WTC11 (cell line): ENCODE measurements around the gene STOX2. TPM values are rescaled to one million over a fixed set of nuclear protein-coding genes. Genes with fewer than 3 reads are reported as not detected.

ENCODE experiments used
- ATAC-seq: fragments of 200-7000 bp; cut with Tn5 transposase; 2 replicates; pipeline ENCODE4 v1.10.0; 2021; ENCODE audit warnings: mild to moderate bottlenecking, moderate library complexity
- CTCF ChIA-PET: fragments of 300-600 bp; sonication (Branson Sonifier 250); formaldehyde crosslinking; loops from one replicate; lab custom pipeline; 2021; ENCODE audit warnings: antibody characterized with exemption; lab: Charles Lee
- POLR2A ChIA-PET: fragments of 350-600 bp; sonication (Branson Sonifier 250); formaldehyde crosslinking; loops from one replicate; lab custom pipeline; 2021; ENCODE audit warnings: antibody characterized with exemption; lab: Charles Lee
- DNase-seq: peaks from one replicate; pipeline ENCODE4 v3.0.0; 2021; ENCODE audit warnings: low spot score
- H3K27ac Mint-ChIP-seq: 2 replicates; pipeline ENCODE4 v1.8.0; 2021; ENCODE audit warnings: mixed read lengths
- H3K27me3 Mint-ChIP-seq: 2 replicates; pipeline ENCODE4 v1.8.0; 2021; ENCODE audit warnings: low read depth, mild to moderate bottlenecking, moderate library complexity, mixed read lengths
- H3K36me3 Mint-ChIP-seq: 2 replicates; pipeline ENCODE4 v1.8.0; 2021; ENCODE audit warnings: mixed read lengths
- H3K4me1 Mint-ChIP-seq: 2 replicates; pipeline ENCODE4 v1.8.0; 2022; ENCODE audit warnings: mixed read lengths
- H3K4me3 Mint-ChIP-seq: 2 replicates; pipeline ENCODE4 v1.8.0; 2021; ENCODE audit warnings: mild to moderate bottlenecking, moderate library complexity, mixed read lengths
- H3K9me3 Mint-ChIP-seq: 2 replicates; pipeline ENCODE4 v1.8.0; 2021; ENCODE audit warnings: mixed read lengths
- FOXK1 ChIP-seq: sonication (generic); formaldehyde crosslinking; IDR thresholded peaks from 2 replicates; pipeline ENCODE4 v1.8.0; 2022; ENCODE audit warnings: mild to moderate bottlenecking, moderate library complexity, missing genetic modification reagents
- GTF2I ChIP-seq: fragments of 250-450 bp; sonication (Bioruptor Pico); conservative IDR thresholded peaks from 2 replicates; pipeline ENCODE4 v1.4.0; 2021; ENCODE audit warnings: mild to moderate bottlenecking
- HMGA2 ChIP-seq: fragments of 250-450 bp; sonication (Bioruptor Pico); IDR thresholded peaks from 2 replicates; pipeline ENCODE4 v1.4.0; 2021; ENCODE audit warnings: mild to moderate bottlenecking, moderate library complexity
- JUN ChIP-seq: sonication (generic); formaldehyde crosslinking; IDR thresholded peaks from 2 replicates; pipeline ENCODE4 v1.8.0; 2023; ENCODE audit warnings: mild to moderate bottlenecking, missing genetic modification reagents
- MXD4 ChIP-seq: fragments of 250-450 bp; sonication (Bioruptor Pico); IDR thresholded peaks from 2 replicates; pipeline ENCODE4 v1.8.0; 2021; ENCODE audit warnings: mild to moderate bottlenecking, moderate library complexity, borderline replicate concordance
- MYBL2 ChIP-seq: sonication (generic); formaldehyde crosslinking; IDR thresholded peaks from 2 replicates; pipeline ENCODE4 v1.8.1; 2023; ENCODE audit warnings: mild to moderate bottlenecking, moderate library complexity, missing genetic modification reagents
- NFATC4 ChIP-seq: fragments of 250-450 bp; sonication (Bioruptor Pico); IDR thresholded peaks from 2 replicates; pipeline ENCODE4 v1.9.0; 2021; ENCODE audit warnings: mild to moderate bottlenecking
- NFYB ChIP-seq: sonication (generic); formaldehyde crosslinking; conservative IDR thresholded peaks from 2 replicates; pipeline ENCODE4 v1.8.0; 2022; ENCODE audit warnings: low read depth, missing genetic modification reagents
- OVOL2 ChIP-seq: fragments of 250-450 bp; sonication (Bioruptor Pico); IDR thresholded peaks from 2 replicates; pipeline ENCODE4 v1.9.0; 2021; ENCODE audit warnings: mild to moderate bottlenecking, borderline replicate concordance
- RELA ChIP-seq: sonication (generic); formaldehyde crosslinking; IDR thresholded peaks from 2 replicates; pipeline ENCODE4 v1.8.1; 2022; ENCODE audit warnings: missing genetic modification reagents, mild to moderate bottlenecking, borderline replicate concordance
- SMAD4 ChIP-seq: sonication (generic); formaldehyde crosslinking; IDR thresholded peaks from 2 replicates; pipeline ENCODE4 v1.8.0; 2022; ENCODE audit warnings: mild to moderate bottlenecking, missing genetic modification reagents
- TCF7 ChIP-seq: sonication (generic); formaldehyde crosslinking; IDR thresholded peaks from 2 replicates; pipeline ENCODE4 v1.8.0; 2022; ENCODE audit warnings: mild to moderate bottlenecking, low read depth, missing genetic modification reagents, moderate library complexity
- TEAD1 ChIP-seq: sonication (generic); formaldehyde crosslinking; IDR thresholded peaks from 2 replicates; pipeline ENCODE4 v1.8.0; 2022; ENCODE audit warnings: mild to moderate bottlenecking, missing genetic modification reagents
- total RNA-seq: library from RNA; stranded (reverse); gene quantifications from 3 replicates; pipeline ENCODE4 v1.2.3, GENCODE V29; 2021
- TF ChIP-seq, protein P1 (sequence below): fragments of 250-450 bp; sonication (Bioruptor Pico); IDR thresholded peaks from 2 replicates; pipeline ENCODE4 v2.1.2; 2022; ENCODE audit warnings: mild to moderate bottlenecking, moderate library complexity
- TF ChIP-seq, protein P2 (sequence below): sonication (generic); formaldehyde crosslinking; IDR thresholded peaks from 2 replicates; pipeline ENCODE4 v1.8.0; 2022; ENCODE audit warnings: mild to moderate bottlenecking, missing genetic modification reagents
- TF ChIP-seq, protein P3 (sequence below): sonication (generic); formaldehyde crosslinking; IDR thresholded peaks from 2 replicates; pipeline ENCODE4 v1.8.0; 2022; ENCODE audit warnings: mild to moderate bottlenecking, missing genetic modification reagents
- TF ChIP-seq, protein P4 (sequence below): fragments of 250-450 bp; sonication (Bioruptor Pico); IDR thresholded peaks from 2 replicates; pipeline ENCODE4 v1.8.0; 2021; ENCODE audit warnings: mild to moderate bottlenecking
- TF ChIP-seq, protein P5 (sequence below): sonication (generic); formaldehyde crosslinking; conservative IDR thresholded peaks from 2 replicates; pipeline ENCODE4 v1.8.1; 2022; ENCODE audit warnings: mild to moderate bottlenecking, missing genetic modification reagents
- TF ChIP-seq, protein P6 (sequence below): sonication (generic); formaldehyde crosslinking; IDR thresholded peaks from 2 replicates; pipeline ENCODE4 v1.8.1; 2023; ENCODE audit warnings: mild to moderate bottlenecking, moderate library complexity, missing genetic modification reagents
- TF ChIP-seq, protein P7 (sequence below): sonication (generic); formaldehyde crosslinking; IDR thresholded peaks from 2 replicates; pipeline ENCODE4 v1.8.1; 2023; ENCODE audit warnings: mild to moderate bottlenecking, missing genetic modification reagents

Gene STOX2
- total RNA-seq, 1 experiment from 2014 or later = 31.6 TPM

DNA sequence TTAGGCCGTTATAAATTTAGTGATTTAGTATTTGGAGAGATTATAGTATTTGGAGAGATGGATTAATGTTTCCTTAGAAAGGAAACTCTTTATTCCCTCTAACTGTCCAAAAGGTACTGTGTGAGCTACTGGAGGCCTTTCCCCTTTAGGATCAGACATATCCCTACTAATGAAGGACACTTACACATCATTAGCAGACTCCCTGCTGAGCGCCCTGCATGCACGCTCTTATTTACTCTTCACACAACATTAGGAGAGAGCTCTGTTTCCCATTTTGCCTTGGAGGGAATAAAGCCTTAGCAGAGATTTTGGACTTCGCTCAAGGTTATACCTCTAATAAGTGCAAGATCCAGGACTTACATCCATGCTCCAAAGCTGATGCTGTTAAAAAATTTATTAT lies 17.8 kb upstream of the STOX2 start:
- POLR2A ChIA-PET = no interaction called here
- ATAC-seq (no peak), DNase-seq (no peak)
- Mint-ChIP-seq H3K27ac (no peak overlapping the region), H3K9me3 (no peaks in the 10 kb centered on the region), H3K4me1 (peaks cover 19% of the 10 kb centered on the region), H3K36me3 (no peaks in the 10 kb centered on the region), H3K4me3 (no peak overlapping the region), H3K27me3 (no peaks in the 10 kb centered on the region)
- CTCF ChIA-PET = interaction anchor here (0.7 kb wide), 1 partner anchor 19 kb away, joined by 3 read pairs; no protein-coding TSS in a partner anchor
- TF ChIP-seq, protein P1, sequence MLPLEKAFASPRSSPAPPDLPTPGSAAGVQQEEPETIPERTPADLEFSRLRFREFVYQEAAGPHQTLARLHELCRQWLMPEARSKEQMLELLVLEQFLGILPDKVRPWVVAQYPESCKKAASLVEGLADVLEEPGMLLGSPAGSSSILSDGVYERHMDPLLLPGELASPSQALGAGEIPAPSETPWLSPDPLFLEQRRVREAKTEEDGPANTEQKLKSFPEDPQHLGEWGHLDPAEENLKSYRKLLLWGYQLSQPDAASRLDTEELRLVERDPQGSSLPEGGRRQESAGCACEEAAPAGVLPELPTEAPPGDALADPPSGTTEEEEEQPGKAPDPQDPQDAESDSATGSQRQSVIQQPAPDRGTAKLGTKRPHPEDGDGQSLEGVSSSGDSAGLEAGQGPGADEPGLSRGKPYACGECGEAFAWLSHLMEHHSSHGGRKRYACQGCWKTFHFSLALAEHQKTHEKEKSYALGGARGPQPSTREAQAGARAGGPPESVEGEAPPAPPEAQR = no peak
- TF ChIP-seq GTF2I (CRISPR knock-in tag) (no peak), TCF7 (CRISPR knock-in tag) (no peak), OVOL2 (CRISPR knock-in tag) (no peak), SMAD4 (no peak), NFATC4 (CRISPR knock-in tag) (no peak), JUN (no peak), NFYB (CRISPR knock-in tag) (no peak)
- TF ChIP-seq, protein P2, sequence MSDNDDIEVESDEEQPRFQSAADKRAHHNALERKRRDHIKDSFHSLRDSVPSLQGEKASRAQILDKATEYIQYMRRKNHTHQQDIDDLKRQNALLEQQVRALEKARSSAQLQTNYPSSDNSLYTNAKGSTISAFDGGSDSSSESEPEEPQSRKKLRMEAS (CRISPR knock-in tag) = no peak
- TF ChIP-seq, protein P3, sequence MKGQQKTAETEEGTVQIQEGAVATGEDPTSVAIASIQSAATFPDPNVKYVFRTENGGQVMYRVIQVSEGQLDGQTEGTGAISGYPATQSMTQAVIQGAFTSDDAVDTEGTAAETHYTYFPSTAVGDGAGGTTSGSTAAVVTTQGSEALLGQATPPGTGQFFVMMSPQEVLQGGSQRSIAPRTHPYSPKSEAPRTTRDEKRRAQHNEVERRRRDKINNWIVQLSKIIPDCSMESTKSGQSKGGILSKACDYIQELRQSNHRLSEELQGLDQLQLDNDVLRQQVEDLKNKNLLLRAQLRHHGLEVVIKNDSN (CRISPR knock-in tag) = no peak
- TF ChIP-seq, protein P4, sequence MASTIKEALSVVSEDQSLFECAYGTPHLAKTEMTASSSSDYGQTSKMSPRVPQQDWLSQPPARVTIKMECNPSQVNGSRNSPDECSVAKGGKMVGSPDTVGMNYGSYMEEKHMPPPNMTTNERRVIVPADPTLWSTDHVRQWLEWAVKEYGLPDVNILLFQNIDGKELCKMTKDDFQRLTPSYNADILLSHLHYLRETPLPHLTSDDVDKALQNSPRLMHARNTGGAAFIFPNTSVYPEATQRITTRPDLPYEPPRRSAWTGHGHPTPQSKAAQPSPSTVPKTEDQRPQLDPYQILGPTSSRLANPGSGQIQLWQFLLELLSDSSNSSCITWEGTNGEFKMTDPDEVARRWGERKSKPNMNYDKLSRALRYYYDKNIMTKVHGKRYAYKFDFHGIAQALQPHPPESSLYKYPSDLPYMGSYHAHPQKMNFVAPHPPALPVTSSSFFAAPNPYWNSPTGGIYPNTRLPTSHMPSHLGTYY (CRISPR knock-in tag) = no peak
- TF ChIP-seq, protein P5, sequence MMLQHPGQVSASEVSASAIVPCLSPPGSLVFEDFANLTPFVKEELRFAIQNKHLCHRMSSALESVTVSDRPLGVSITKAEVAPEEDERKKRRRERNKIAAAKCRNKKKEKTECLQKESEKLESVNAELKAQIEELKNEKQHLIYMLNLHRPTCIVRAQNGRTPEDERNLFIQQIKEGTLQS (CRISPR knock-in tag) = no peak

DNA sequence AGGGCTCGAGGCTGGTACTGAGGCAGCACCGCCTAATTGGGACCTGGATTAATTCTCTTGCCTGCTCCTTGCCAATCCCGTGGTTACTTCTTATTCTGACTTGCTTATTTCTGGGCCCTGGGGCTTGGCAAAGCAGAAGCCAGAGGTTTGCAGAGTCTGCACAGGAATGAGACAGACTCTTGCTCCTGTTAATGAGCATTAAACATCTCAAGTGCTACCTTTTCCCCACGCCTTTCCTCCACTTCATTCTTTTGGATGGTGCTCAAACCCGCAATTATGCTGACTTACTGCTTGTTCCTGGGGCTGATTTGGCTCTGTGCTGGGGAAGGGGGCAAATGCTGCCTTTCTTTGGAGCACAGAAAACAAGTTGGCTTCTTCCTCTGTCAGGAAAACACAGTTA lies 16.5 kb upstream of the STOX2 start:
- Mint-ChIP-seq H3K27ac (no peak overlapping the region), H3K27me3 (no peaks in the 10 kb centered on the region), H3K4me1 (peaks cover 19% of the 10 kb centered on the region), H3K36me3 (no peaks in the 10 kb centered on the region), H3K9me3 (no peaks in the 10 kb centered on the region), H3K4me3 (no peak overlapping the region)
- DNase-seq = no peak
- ATAC-seq = no peak
- TF ChIP-seq OVOL2 (CRISPR knock-in tag) = no peak
- TF ChIP-seq FOXK1 (CRISPR knock-in tag) = no peak
- TF ChIP-seq RELA = no peak
- TF ChIP-seq, protein P4 (CRISPR knock-in tag) = no peak
- no peak for TF ChIP-seq MXD4 (CRISPR knock-in tag)
- TF ChIP-seq, protein P6, sequence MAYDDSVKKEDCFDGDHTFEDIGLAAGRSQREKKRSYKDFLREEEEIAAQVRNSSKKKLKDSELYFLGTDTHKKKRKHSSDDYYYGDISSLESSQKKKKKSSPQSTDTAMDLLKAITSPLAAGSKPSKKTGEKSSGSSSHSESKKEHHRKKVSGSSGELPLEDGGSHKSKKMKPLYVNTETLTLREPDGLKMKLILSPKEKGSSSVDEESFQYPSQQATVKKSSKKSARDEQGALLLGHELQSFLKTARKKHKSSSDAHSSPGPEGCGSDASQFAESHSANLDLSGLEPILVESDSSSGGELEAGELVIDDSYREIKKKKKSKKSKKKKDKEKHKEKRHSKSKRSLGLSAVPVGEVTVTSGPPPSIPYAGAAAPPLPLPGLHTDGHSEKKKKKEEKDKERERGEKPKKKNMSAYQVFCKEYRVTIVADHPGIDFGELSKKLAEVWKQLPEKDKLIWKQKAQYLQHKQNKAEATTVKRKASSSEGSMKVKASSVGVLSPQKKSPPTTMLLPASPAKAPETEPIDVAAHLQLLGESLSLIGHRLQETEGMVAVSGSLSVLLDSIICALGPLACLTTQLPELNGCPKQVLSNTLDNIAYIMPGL = no peak
- no peak for TF ChIP-seq HMGA2 (CRISPR knock-in tag)
- TF ChIP-seq, protein P7, sequence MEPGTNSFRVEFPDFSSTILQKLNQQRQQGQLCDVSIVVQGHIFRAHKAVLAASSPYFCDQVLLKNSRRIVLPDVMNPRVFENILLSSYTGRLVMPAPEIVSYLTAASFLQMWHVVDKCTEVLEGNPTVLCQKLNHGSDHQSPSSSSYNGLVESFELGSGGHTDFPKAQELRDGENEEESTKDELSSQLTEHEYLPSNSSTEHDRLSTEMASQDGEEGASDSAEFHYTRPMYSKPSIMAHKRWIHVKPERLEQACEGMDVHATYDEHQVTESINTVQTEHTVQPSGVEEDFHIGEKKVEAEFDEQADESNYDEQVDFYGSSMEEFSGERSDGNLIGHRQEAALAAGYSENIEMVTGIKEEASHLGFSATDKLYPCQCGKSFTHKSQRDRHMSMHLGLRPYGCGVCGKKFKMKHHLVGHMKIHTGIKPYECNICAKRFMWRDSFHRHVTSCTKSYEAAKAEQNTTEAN = no peak
- no peak for TF ChIP-seq MYBL2 (CRISPR knock-in tag)
- TF ChIP-seq TEAD1 = no peak
- TF ChIP-seq, protein P1 = no peak
- ChIA-PET CTCF (no interaction called here), POLR2A (no interaction called here)
